ENCODE data around the gene NPHP3.
A peak's percentile ranks its signal among the peaks of the same experiment; 100 is the strongest.

The NPHP3 gene

GRCh38 chr3:132694991-132695390 is 27.2 kb downstream of the NPHP3 start:
- no peak for DNase-seq

GRCh38 chr3:132690040-132690439 is 32.2 kb downstream of the NPHP3 start:
- no peak for DNase-seq

- no peak for DNase-seq
These were observed 40.0 kb downstream of the NPHP3 start for GRCh38 chr3:132682201-132682600.

- DNase-seq = no peak
These were observed 40.8 kb downstream of the NPHP3 start for GRCh38 chr3:132681421-132681820.

DNA sequence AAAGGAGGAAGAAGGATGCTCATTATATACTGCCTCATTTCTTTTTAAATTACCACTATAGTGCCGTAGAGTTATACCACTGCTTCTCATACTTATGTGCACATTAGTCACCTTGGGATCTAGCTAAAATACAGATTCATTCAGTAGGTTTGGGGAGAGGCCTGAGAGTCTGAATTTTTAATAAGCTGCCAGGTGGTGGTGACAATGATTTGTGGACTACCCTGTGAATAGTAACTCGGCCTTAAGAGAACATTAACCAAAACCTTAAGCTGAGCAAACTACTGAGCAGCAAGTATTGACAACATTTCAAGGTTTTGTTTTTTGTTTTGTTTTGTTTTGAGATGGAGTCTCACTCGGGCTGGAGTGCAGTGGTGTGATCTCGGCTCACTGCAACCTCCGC is 42.3 kb downstream of the NPHP3 start:
- no peak for DNase-seq

GRCh38 chr3:132675408-132675807 is 46.8 kb downstream of the NPHP3 start:
- DNase-seq = no peak

DNA sequence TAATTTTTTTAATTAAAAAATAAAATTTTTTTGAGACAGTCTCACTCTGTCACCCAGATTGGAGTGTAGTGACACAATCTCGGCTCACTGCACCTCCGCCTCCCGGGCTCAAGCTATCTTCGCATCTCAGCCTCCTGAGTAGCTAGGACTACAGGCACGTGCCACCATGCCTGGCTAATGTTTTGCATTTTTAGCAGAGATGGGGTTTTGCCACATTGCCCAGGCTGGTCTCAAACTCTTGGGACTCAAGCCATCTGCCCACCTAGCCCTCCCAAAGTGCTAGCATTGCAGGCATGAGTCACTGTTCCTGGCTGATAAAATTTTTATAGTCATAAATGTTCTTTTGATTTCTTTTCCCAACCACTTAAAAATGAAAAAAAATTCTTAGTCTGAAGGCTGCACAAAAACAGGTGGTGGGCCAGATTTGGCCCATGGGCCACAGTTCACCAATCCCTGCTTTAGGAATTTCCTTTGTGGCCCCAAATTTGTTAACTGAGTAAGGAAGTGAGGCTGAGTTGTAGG is 52.9 kb downstream of the NPHP3 start:
- no peak for DNase-seq

- DNase-seq = no peak
These were observed 56.9 kb downstream of the NPHP3 start for GRCh38 chr3:132665230-132665745.

- no peak for DNase-seq
These were observed 60.0 kb downstream of the NPHP3 start for GRCh38 chr3:132662212-132662611.

- DNase-seq = no peak
These were observed 61.1 kb downstream of the NPHP3 start for GRCh38 chr3:132661101-132661500.

DNA sequence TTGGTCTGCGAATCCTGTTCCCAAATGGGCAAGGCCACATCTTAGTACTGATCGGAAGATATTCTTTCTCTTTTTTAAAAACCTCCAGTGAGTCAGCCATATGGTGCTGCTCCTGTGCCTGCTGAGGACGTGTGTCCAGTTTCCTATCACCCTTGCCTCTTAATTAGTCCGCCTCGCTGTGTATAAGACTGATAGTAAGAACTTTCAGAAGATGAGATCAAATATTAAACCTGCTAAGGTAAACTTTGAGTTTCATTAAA is 61.5 kb downstream of the NPHP3 start:
- no peak for DNase-seq

- DNase-seq = peak; percentile 74 to 75
These were observed 62.0 kb downstream of the NPHP3 start, which contains the start of gene UBA5 for GRCh38 chr3:132660052-132660810. Gene UBA5, plus strand, starts transcription at chr3:132660329. Its CDS starts 209 bp downstream, at chr3:132660538.

DNA sequence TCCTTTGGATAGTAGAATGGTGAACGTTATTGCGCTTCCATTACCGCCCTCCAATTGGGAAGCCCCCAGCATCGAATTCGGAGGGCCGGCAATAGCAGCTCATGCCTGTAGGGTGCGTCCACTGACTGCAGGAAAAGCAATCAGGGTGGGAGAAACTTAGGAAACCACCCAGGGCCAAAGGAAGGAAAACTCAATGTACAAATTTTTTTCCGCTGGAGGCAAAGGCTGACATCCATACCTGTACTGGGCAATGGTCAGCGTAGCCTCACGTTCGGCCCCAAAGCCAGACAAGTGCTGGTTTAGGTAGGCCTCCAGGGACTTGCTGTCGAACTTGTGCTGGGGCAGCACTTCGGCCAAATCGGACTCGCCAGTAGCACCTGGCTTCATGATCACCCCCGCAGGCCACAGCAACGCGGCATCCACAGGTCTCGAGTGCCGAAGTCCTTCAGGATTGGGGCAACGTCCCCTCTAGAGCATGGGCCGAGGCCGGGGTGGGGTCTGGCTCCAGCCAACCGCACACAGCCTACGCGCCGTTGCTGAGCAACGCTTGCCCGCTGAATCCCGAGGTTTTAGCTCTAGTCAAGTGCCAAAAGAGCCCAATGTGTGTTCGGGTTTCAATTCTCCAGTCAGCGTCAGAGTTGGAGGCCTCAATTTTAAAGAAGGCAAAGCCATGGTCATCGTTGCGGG is 62.7 kb downstream of the NPHP3 start, which contains the start of gene ACAD11:
Gene ACAD11, minus strand, starts transcription at position 445 of the 687 bp plus-strand sequence. Its CDS starts 58 bp downstream, at position 387.
- peak; percentile 37 to 45 for DNase-seq

- no peak for DNase-seq
These were observed 63.2 kb downstream of the NPHP3 start for GRCh38 chr3:132659000-132659364.

DNA sequence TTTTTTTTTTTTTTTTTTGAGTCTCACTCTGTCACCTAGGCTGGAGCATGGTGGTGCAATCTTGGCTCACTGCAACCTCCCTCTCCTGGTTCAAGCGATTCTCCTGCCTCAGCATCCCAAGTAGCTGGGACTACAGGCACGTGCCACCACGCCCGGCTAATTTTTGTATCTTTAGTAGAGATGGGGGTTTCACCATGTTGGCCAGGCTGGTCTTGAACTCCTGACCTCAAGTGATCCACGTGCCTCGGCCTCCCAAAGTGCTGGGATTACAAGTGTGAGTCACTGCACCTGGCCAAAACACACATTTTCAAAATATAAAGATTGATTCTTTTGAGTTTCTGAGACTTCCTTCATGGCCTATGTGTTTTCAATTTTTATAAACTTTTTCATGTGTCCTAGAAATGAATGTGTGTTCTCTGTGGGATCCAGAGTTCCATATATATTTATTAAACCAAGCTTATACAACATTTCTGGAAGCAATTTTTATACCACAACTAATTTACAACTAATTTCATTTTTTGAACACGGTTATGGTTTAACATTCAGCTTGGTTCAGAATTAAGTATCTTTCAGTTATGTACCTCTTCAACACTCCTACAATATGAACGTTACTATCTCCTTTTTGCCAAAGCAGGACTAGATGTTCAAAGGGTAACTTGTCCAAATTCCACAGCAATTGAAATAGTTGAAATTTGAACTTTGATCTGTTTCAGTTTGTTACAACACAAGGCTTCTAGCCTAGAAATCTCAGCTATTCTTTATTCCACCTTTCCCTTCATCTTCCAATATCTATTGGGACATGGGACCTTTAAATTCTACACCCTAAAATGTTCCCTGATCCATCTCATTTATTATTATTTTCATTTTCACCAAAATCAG is 64.1 kb downstream of the NPHP3 start:
- DNase-seq = no peak

DNA sequence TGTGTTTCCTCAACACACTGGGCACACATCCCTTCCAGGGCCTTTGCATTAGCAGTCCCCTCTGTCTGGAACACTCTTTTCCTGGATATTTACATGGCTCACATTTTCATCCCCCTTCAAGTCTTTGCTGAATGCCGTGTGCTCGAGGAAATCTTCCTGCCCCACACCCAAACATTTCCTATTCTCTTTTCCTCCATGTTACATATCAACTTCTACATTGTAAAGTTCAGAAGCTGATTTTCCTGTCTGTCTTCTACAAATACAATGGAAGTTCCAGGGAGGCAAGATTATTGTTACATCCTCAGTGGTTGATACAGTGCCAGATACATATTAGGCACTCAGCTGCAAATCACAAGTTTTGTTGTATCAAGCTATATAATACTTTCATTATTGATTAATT is 66.7 kb downstream of the NPHP3 start:
- DNase-seq = no peak

DNA sequence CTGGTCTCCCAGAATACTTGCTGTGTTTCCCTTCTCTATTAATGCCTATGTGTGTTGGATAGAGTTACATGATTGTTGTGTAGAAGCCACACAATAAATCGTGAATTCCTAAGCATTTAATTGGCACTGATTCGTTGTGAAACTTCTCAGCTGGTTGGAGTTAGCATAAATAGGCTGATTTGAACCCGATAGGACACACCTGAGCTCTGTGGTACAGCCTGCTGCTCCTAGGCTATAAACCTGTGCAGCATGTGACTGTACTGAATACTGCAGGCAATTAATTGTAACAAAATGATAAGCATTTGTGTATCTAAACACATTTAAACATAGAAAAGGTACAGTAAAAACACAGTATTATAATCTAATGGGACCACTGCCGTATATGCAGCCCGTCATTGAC is 67.5 kb downstream of the NPHP3 start:
- DNase-seq = no peak

- no peak for DNase-seq
These were observed 68.0 kb downstream of the NPHP3 start for GRCh38 chr3:132654190-132654589.

DNA sequence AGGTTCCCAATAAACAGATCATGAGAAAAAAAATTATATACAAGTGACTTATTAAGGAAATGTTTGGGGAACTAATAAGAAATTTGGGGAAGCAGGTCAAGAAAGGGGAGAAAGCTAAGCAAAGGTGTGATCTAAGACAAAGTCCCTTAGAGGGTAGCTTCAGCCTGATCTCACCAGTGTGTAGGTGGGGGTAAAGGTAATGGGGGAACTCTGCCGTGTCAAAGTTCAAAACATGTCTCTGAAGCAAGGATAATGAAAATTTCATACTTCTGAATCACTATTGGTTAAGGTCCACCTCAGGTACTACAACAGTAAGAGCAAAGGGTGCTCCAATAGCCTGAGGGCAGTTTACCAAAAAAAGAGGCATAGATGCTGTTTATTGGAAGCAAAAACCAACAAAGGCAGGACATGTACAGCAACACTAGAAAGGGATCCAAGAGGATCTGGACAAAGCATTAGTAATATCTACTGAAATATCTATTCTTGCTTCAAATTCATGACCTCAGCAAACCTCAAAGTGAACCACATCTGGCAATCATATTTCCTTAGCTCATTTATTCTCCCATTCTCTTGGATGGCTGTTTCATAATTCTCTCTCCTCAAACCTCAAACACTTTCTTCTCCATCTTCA is 69.5 kb downstream of the NPHP3 start:
- no peak for DNase-seq

DNA sequence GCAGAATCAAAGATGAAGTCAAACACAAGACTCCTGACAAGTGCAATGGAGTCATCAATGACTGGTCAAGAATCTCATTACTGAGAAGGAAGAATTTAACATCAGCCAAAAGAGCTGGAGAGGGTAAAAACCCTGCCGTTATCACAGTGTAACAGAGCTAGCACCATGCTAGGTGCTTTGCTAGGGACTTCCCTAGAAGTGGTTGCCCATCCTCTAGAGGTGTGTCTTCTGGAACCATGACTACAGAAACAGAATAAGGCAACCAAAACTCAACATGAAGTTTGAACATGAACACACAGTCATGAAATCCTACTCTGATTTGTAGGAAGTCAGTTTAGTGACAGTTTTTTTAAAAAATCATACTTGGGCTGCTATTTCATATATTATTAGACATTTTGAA is 72.1 kb downstream of the NPHP3 start:
- DNase-seq = no peak

DNA sequence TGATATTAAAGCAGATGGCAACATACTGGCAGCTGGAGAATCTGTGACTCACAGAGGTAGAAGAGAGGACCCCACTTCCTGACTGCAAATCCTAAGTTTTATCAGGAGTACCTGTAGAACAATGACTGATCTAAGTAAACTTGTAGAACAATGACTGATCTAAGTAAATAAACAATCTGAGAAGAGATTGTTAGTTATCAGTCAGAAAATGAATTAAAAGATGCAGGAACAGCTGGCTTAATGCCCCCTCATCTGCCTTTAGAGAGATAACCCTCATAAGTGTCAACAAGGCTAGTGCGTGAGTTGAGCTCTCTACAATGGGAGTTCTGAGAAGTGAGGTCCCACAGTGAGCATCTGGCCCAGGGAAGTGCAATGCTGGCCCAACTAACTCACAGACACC is 77.2 kb downstream of the NPHP3 start:
- no peak for DNase-seq

GRCh38 chr3:132643366-132643765 is 78.8 kb downstream of the NPHP3 start:
- DNase-seq = no peak

- DNase-seq = no peak
These were observed 79.7 kb downstream of the NPHP3 start for GRCh38 chr3:132642539-132642847.
